ENCODE results near the gene TP53I3.

- TF ChIP-seq, protein P1, sequence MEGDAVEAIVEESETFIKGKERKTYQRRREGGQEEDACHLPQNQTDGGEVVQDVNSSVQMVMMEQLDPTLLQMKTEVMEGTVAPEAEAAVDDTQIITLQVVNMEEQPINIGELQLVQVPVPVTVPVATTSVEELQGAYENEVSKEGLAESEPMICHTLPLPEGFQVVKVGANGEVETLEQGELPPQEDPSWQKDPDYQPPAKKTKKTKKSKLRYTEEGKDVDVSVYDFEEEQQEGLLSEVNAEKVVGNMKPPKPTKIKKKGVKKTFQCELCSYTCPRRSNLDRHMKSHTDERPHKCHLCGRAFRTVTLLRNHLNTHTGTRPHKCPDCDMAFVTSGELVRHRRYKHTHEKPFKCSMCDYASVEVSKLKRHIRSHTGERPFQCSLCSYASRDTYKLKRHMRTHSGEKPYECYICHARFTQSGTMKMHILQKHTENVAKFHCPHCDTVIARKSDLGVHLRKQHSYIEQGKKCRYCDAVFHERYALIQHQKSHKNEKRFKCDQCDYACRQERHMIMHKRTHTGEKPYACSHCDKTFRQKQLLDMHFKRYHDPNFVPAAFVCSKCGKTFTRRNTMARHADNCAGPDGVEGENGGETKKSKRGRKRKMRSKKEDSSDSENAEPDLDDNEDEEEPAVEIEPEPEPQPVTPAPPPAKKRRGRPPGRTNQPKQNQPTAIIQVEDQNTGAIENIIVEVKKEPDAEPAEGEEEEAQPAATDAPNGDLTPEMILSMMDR (IDR thresholded peaks at IDR 0.05), result no peak
- TF ChIP-seq POLR2A (IDR thresholded peaks at IDR 0.05), result no peak
Observed at GRCh38 chr2:24125956-24126355, 41.3 kb upstream of the TP53I3 start.
